K562 (cell line): Measurements from ENCODE around the gene ICAM2. TPM values are rescaled to one million over a fixed set of nuclear protein-coding genes. Genes with fewer than 3 reads are reported as not detected.

ENCODE experiments used
- CCNT2 ChIP-seq: IDR thresholded peaks from 2 replicates; pipeline ENCODE4 v1.6.1; 2011; ENCODE audit warnings: borderline replicate concordance, low read depth, mild to moderate bottlenecking, moderate library complexity, mixed read lengths, low read length; ENCODE audit not compliant: insufficient read length; ENCODE audit errors: extremely low read depth
- CHD2 ChIP-seq: IDR thresholded peaks from 2 replicates; pipeline ENCODE4 v1.6.1; 2011; ENCODE audit warnings: low read depth, low read length
- CREB3 ChIP-seq: fragments of 450-650 bp; conservative IDR thresholded peaks from 2 replicates; pipeline ENCODE4 v1.6.1; 2016; ENCODE audit warnings: missing genetic modification characterization, low read depth, mild to moderate bottlenecking, missing compliant biosample characterization, moderate library complexity
- ILK ChIP-seq: fragments of 450-650 bp; IDR thresholded peaks from 2 replicates; pipeline ENCODE4 v1.6.1; 2016; ENCODE audit warnings: missing genetic modification characterization, low read depth, mild to moderate bottlenecking, missing compliant biosample characterization, moderate library complexity, borderline replicate concordance
- MAZ ChIP-seq, 2 experiments: fragments of 450-650 bp in 1 of 2; sonication (generic) in 1 of 2; formaldehyde crosslinking; IDR thresholded peaks in 1 of 2; conservative IDR thresholded peaks in 1 of 2; 2 replicates each; pipeline versions ENCODE4 v1.4.0 to v1.5.0; 2020; ENCODE audit warnings: mild to moderate bottlenecking in 1 of 2, missing genetic modification reagents in 1 of 2
- NR0B1 ChIP-seq: fragments of 450-650 bp; IDR thresholded peaks from one replicate; pipeline ENCODE4 v1.6.1; 2018; ENCODE audit warnings: mild to moderate bottlenecking, moderate library complexity; ENCODE audit not compliant: partially characterized antibody
- ZBTB43 ChIP-seq: sonication (generic); formaldehyde crosslinking; IDR thresholded peaks from 2 replicates; pipeline ENCODE4 v1.8.0; 2023; ENCODE audit warnings: mild to moderate bottlenecking, missing genetic modification reagents
- ZNF318 ChIP-seq, 2 experiments: fragments of 450-650 bp; IDR thresholded peaks; 2 replicates each; pipeline ENCODE4 v1.6.1; 2016; ENCODE audit warnings: mild to moderate bottlenecking in 2 of 2, borderline replicate concordance in 1 of 2, low read depth in 1 of 2, moderate library complexity in 1 of 2
- polyA plus RNA-seq, 8 experiments: library from polyadenylated mRNA; depleted of rRNA in 4 of 8; stranded (reverse) in 5 of 8; unstranded in 3 of 8; fragments of >200 nt; fragmentation: Nextera tagmentation in 2 of 8; fragmentation: Illumina TruSeq in 1 of 8; extraction: Ambion mirVana in 2 of 8; extraction: Trizol in 1 of 8; gene quantifications; 2 replicates each; pipeline versions ENCODE4 v1.2.1 to v1.2.3, GENCODE V29; 2011 to 2014; ENCODE audit warnings: inconsistent platforms in 1 of 8, missing spikeins in 1 of 8
- total RNA-seq, 7 experiments: library from RNA; depleted of rRNA in 6 of 7; stranded (reverse); fragments of >200 nt in 6 of 7; fragmentation: Illumina TruSeq in 2 of 7; extraction: Trizol in 2 of 7; gene quantifications; 2 replicates each; pipeline versions ENCODE4 v1.2.1 to v1.2.3, GENCODE V29; 2011 to 2021; ENCODE audit warnings: low replicate concordance in 1 of 7

Gene ICAM2
- total and polyA plus RNA-seq, 9 of the 15 experiments (the other 6 are each of a cell fraction or from before 2014, with no cell fraction given) = 37.9 to 89.4 (median 60.6) TPM

GRCh38 chr17:64006361-64007088 lies 13.9 kb downstream of the ICAM2 start (continued):
- peak; percentile 89 to 91 for TF ChIP-seq MAZ (CRISPR knock-in tag; conservative IDR thresholded peaks at IDR 0.05 in 1 of 2, IDR thresholded peaks at IDR 0.05 in 1 of 2)
- TF ChIP-seq CHD2 = no peak
- TF ChIP-seq ZNF318 (IDR thresholded peaks at IDR 0.05; ENCODE audit: borderline replicate concordance in 1 of 2, low read depth in 1 of 2) = peak in 1 of 2 experiments; percentile 43; a peak in 1 of 4 replicates
- TF ChIP-seq NR0B1 = no peak
- no peak for TF ChIP-seq ZBTB43 (CRISPR knock-in tag)
- no peak for TF ChIP-seq ILK
- TF ChIP-seq CREB3 (tag) = no peak
- peak; percentile 82 for TF ChIP-seq CCNT2
